Testis (tissue), 2 donors: ENCODE data around the gene ZNF37A.

Source experiments
- POLR2A ChIP-seq: fragments of 450-650 bp; IDR thresholded peaks from one replicate; pipeline ENCODE4 v1.6.1; 2017; ENCODE audit warnings: antibody characterized with exemption, mild to moderate bottlenecking, moderate library complexity
- TF ChIP-seq, protein P1 (sequence below), 3 experiments: fragments of 450-650 bp in 2 of 3; fragments of 200-600 bp in 1 of 3; sonication (generic) in 1 of 3; IDR thresholded peaks; one replicate each; pipeline ENCODE4 v1.5.1; 2016 to 2019; ENCODE audit warnings: antibody characterized with exemption in 3 of 3, mild to moderate bottlenecking in 2 of 3, moderate library complexity in 1 of 3

DNA sequence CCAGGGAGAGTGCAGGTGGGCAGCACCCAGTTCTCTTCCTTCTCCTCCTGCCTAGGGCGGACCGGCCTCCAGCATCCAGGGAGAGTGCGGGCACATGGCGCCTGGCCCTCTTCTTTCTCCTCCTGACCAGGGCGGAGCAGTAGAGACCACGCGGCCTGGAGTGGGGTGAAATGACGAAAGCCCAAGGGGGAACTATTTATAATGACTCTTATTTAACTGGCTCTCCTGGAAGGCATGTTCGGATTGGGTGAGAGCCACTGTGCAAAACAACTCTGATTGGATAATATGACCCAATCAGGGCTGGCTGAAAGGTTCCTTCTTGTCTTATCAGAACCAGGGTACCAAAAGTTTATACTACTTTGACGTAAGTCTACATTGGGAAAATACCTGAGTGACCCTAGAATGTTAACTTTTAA is 63.1 kb downstream of the ZNF37A start:
- TF ChIP-seq, protein P1, sequence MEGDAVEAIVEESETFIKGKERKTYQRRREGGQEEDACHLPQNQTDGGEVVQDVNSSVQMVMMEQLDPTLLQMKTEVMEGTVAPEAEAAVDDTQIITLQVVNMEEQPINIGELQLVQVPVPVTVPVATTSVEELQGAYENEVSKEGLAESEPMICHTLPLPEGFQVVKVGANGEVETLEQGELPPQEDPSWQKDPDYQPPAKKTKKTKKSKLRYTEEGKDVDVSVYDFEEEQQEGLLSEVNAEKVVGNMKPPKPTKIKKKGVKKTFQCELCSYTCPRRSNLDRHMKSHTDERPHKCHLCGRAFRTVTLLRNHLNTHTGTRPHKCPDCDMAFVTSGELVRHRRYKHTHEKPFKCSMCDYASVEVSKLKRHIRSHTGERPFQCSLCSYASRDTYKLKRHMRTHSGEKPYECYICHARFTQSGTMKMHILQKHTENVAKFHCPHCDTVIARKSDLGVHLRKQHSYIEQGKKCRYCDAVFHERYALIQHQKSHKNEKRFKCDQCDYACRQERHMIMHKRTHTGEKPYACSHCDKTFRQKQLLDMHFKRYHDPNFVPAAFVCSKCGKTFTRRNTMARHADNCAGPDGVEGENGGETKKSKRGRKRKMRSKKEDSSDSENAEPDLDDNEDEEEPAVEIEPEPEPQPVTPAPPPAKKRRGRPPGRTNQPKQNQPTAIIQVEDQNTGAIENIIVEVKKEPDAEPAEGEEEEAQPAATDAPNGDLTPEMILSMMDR (IDR thresholded peaks at IDR 0.05) = no peak
- no peak for TF ChIP-seq POLR2A
